HepG2 (cell line): Measurements from ENCODE around the gene LRRC3C. TPM values are rescaled to one million over a fixed set of nuclear protein-coding genes. Genes with fewer than 3 reads are reported as not detected.
A peak's percentile ranks its signal among the peaks of the same experiment; 100 is the strongest.

Source experiments
- ARID3A ChIP-seq: IDR thresholded peaks from 2 replicates; pipeline ENCODE4 v1.6.1; 2012; ENCODE audit warnings: low read depth, low read length, improper control_type of control experiment
- ASH2L ChIP-seq: fragments of 300-600, 200-600 bp; sonication (generic); IDR thresholded peaks from 2 replicates; pipeline ENCODE4 v1.7.0; 2017; ENCODE audit warnings: low read depth, mild to moderate bottlenecking, moderate library complexity, mixed read lengths, low read length; ENCODE audit not compliant: insufficient read length
- ATF6 ChIP-seq: sonication (generic); formaldehyde crosslinking; conservative IDR thresholded peaks from 2 replicates; pipeline ENCODE4 v1.4.0; 2020; ENCODE audit warnings: missing genetic modification reagents
- CHCHD3 ChIP-seq: sonication (generic); formaldehyde crosslinking; IDR thresholded peaks from 2 replicates; pipeline ENCODE4 v1.8.0; 2022; ENCODE audit warnings: mild to moderate bottlenecking, missing genetic modification reagents, moderate library complexity
- EHMT2 ChIP-seq: fragments of 200-600 bp; sonication (generic); IDR thresholded peaks from 2 replicates; pipeline ENCODE4 v1.7.0; 2017; ENCODE audit warnings: antibody characterized with exemption, low read depth, low read length, borderline replicate concordance
- FOXP1 ChIP-seq, 2 experiments: fragments of 450-650 bp in 1 of 2; IDR thresholded peaks; 2 replicates each; pipeline ENCODE4 v1.6.1; 2017 to 2018; ENCODE audit warnings: antibody characterized with exemption in 1 of 2
- KDM4B ChIP-seq: sonication (generic); formaldehyde crosslinking; IDR thresholded peaks from 2 replicates; pipeline ENCODE4 v1.4.0; 2020; ENCODE audit warnings: missing genetic modification reagents
- KLF9 ChIP-seq: IDR thresholded peaks from 2 replicates; pipeline ENCODE4 v1.6.1; 2016; ENCODE audit warnings: low read depth
- MAFK ChIP-seq, 2 experiments: IDR thresholded peaks in 1 of 2; conservative IDR thresholded peaks in 1 of 2; 2 replicates each; pipeline ENCODE4 v1.6.1; 2011; ENCODE audit warnings: improper control_type of control experiment in 2 of 2, low read length in 2 of 2
- NAIF1 ChIP-seq: sonication (generic); formaldehyde crosslinking; IDR thresholded peaks from 2 replicates; pipeline ENCODE4 v1.5.0; 2020; ENCODE audit warnings: mild to moderate bottlenecking, missing genetic modification reagents, borderline replicate concordance
- POLR2A ChIP-seq, 2 experiments: IDR thresholded peaks; 2 replicates each; pipeline ENCODE4 v1.6.1; 2011; ENCODE audit warnings: low read depth in 2 of 2, low read length in 2 of 2, mild to moderate bottlenecking in 1 of 2, moderate library complexity in 1 of 2; ENCODE audit not compliant: insufficient read depth in 1 of 2
- RNF2 ChIP-seq: fragments of 450-650 bp; conservative IDR thresholded peaks from 2 replicates; pipeline ENCODE4 v1.6.1; 2016; ENCODE audit warnings: low read depth
- SAP130 ChIP-seq: IDR thresholded peaks from 2 replicates; pipeline ENCODE4 v1.6.1; 2016; ENCODE audit warnings: low read depth
- SIN3A ChIP-seq: IDR thresholded peaks from 2 replicates; pipeline ENCODE4 v1.6.1; 2011; ENCODE audit warnings: low read depth, mild to moderate bottlenecking, control low read depth, low read length, borderline replicate concordance
- SPEN ChIP-seq: sonication (generic); formaldehyde crosslinking; IDR thresholded peaks from 2 replicates; pipeline ENCODE4 v1.5.1; 2020; ENCODE audit warnings: low read depth, mild to moderate bottlenecking, missing genetic modification reagents
- TBX2 ChIP-seq: sonication (generic); formaldehyde crosslinking; IDR thresholded peaks from 2 replicates; pipeline ENCODE4 v1.5.0; 2020; ENCODE audit warnings: missing genetic modification reagents, mild to moderate bottlenecking, borderline replicate concordance
- YEATS4 ChIP-seq: sonication (generic); formaldehyde crosslinking; IDR thresholded peaks from 2 replicates; pipeline ENCODE4 v1.4.0; 2020; ENCODE audit warnings: missing genetic modification reagents, borderline replicate concordance
- ZGPAT ChIP-seq: IDR thresholded peaks from 2 replicates; pipeline ENCODE4 v1.6.1; 2016; ENCODE audit warnings: mild to moderate bottlenecking
- ZNF136 ChIP-seq: sonication (generic); formaldehyde crosslinking; IDR thresholded peaks from 2 replicates; pipeline ENCODE4 v1.8.1; 2022; ENCODE audit warnings: low read depth, mild to moderate bottlenecking, moderate library complexity, missing genetic modification reagents
- ZNF138 ChIP-seq: sonication (generic); formaldehyde crosslinking; IDR thresholded peaks from 2 replicates; pipeline ENCODE4 v1.5.0; 2020; ENCODE audit warnings: mild to moderate bottlenecking, low read depth, missing genetic modification reagents
- ZNF180 ChIP-seq: sonication (generic); formaldehyde crosslinking; IDR thresholded peaks from 2 replicates; pipeline ENCODE4 v1.4.0; 2020; ENCODE audit warnings: low read depth, missing genetic modification reagents, borderline replicate concordance
- ZNF432 ChIP-seq: sonication (generic); formaldehyde crosslinking; IDR thresholded peaks from 2 replicates; pipeline ENCODE4 v1.5.0; 2020; ENCODE audit warnings: missing genetic modification reagents, mild to moderate bottlenecking, borderline replicate concordance
- ZNF616 ChIP-seq: sonication (generic); formaldehyde crosslinking; IDR thresholded peaks from 2 replicates; pipeline ENCODE4 v1.5.0; 2020; ENCODE audit warnings: low read depth, mild to moderate bottlenecking, missing genetic modification reagents
- ZNF776 ChIP-seq: sonication (generic); formaldehyde crosslinking; IDR thresholded peaks from 2 replicates; pipeline ENCODE4 v1.4.0; 2020; ENCODE audit warnings: mild to moderate bottlenecking, missing genetic modification reagents
- ZSCAN22 ChIP-seq: sonication (generic); formaldehyde crosslinking; IDR thresholded peaks from 2 replicates; pipeline ENCODE4 v1.4.0; 2020; ENCODE audit warnings: mild to moderate bottlenecking, missing genetic modification reagents
- polyA plus RNA-seq, 8 experiments: library from polyadenylated mRNA; depleted of rRNA in 3 of 8; stranded (reverse) in 7 of 8; unstranded in 1 of 8; fragments of >200 nt; fragmentation: Illumina TruSeq in 4 of 8; extraction: Trizol in 4 of 8; gene quantifications; 2 replicates each; pipeline versions ENCODE4 v1.2.1 to v1.2.3, GENCODE V29; 2011 to 2016; ENCODE audit warnings: low read depth in 4 of 8, missing spikeins in 1 of 8, mixed read lengths in 1 of 8; ENCODE audit not compliant: insufficient read depth in 1 of 8
- total RNA-seq, 5 experiments: library from RNA; depleted of rRNA; stranded (reverse); fragments of >200 nt; fragmentation: Illumina TruSeq; extraction: Trizol; gene quantifications; 2 replicates each; pipeline ENCODE4 v1.2.3, GENCODE V29; 2016; ENCODE audit warnings: low read depth in 1 of 5

Gene LRRC3C
- total and polyA plus RNA-seq, 2 of the 13 experiments (the other 11 are each of a cell fraction or from before 2014, with no cell fraction given): 0.17 TPM; not detected in 1

GRCh38 chr17:39923836-39924690 is 3.5 kb upstream of the LRRC3C start (continued):
- TF ChIP-seq ATF6 (peak; percentile 95), SPEN (CRISPR knock-in tag) (peak; percentile 98; the same call in 1 of the 2 replicates), ZNF776 (CRISPR knock-in tag) (peak; percentile 95), MAFK (conservative IDR thresholded peaks at IDR 0.05 in 1 of 2, IDR thresholded peaks at IDR 0.05 in 1 of 2; ENCODE audit: low read length in 2 of 2) (no peak), ZSCAN22 (CRISPR knock-in tag) (peak; percentile 74; the same call in 1 of the 2 replicates), YEATS4 (CRISPR knock-in tag) (peak; percentile 96; the same call in 1 of the 2 replicates), ZNF432 (CRISPR knock-in tag) (no peak), TBX2 (CRISPR knock-in tag) (peak; percentile 97), ASH2L (peak; percentile 86), RNF2 (peak; percentile 91), ZGPAT (CRISPR knock-in tag) (peak; percentile 100), FOXP1 (IDR thresholded peaks at IDR 0.05) (peak; percentile 85), FOXP1 (CRISPR knock-in tag; IDR thresholded peaks at IDR 0.05) (peak; percentile 96), ZNF180 (CRISPR knock-in tag) (0 out of 2 replicates have a peak, but pooled peaks have one; percentile 31), EHMT2 (no peak), NAIF1 (peak; percentile 82; the same call in 1 of the 2 replicates), KDM4B (CRISPR knock-in tag) (peak; percentile 95), ZNF136 (peak; percentile 97), CHCHD3 (CRISPR knock-in tag) (0 out of 2 replicates have a peak, but pooled peaks have one; percentile 63), SAP130 (CRISPR knock-in tag) (peak; percentile 99), KLF9 (0 out of 2 replicates have a peak, but pooled peaks have one; percentile 66), ARID3A (peak; percentile 81), POLR2A (IDR thresholded peaks at IDR 0.05; ENCODE audit: insufficient read depth in 1 of 2, low read depth in 2 of 2, low read length in 2 of 2) (peak; percentile 13 to 57; a peak in 2 of 4 replicates), ZNF138 (CRISPR knock-in tag) (peak; percentile 62; the same call in 1 of the 2 replicates), SIN3A (peak; percentile 63), ZNF616 (CRISPR knock-in tag) (no peak; the same call in 1 of the 2 replicates)
